Prostate gland (tissue), 2 donors: ENCODE measurements around the gene CFAP20DC. TPM values are rescaled to one million over a fixed set of nuclear protein-coding genes. Genes with fewer than 3 reads are reported as not detected.

Experiments used
- DNase-seq: peaks from one replicate; pipeline ENCODE4 v3.0.0-alpha.2; 2019; ENCODE audit warnings: low spot score
- H3K27ac ChIP-seq, 2 donors: fragments of 200-600 bp; sonication (generic); 2 replicates each; pipeline ENCODE4 v1.5.1; 2017 to 2019
- H3K27me3 ChIP-seq: fragments of 200-600 bp; sonication (generic); replicated peaks from 2 replicates; pipeline ENCODE4 v1.5.1; 2019; ENCODE audit not compliant: insufficient read depth
- H3K36me3 ChIP-seq, 2 donors: fragments of 200-600 bp; sonication (generic); 1 replicate in 1 of 2; 2 replicates in 1 of 2; pipeline versions ENCODE4 v1.5.1 to v1.8.1; 2017 to 2019
- H3K4me1 ChIP-seq: fragments of 200-600 bp; sonication (generic); replicated peaks from 2 replicates; pipeline ENCODE4 v1.5.1; 2019
- H3K4me3 ChIP-seq, 2 donors: fragments of 200-600 bp; sonication (generic); 2 replicates each; pipeline ENCODE4 v1.5.1; 2017 to 2019
- H3K9me3 ChIP-seq: fragments of 200-600 bp; sonication (generic); 2 replicates; pipeline ENCODE4 v1.5.1; 2017
- CTCF ChIP-seq, 4 experiments: fragments of 200-600 bp in 2 of 4; fragments of 450-650 bp in 2 of 4; sonication (generic) in 2 of 4; IDR thresholded peaks; 1 replicate in 3 of 4; 2 replicates in 1 of 4; pipeline ENCODE4 v1.5.1; 2016 to 2019; ENCODE audit warnings: antibody characterized with exemption in 4 of 4, mild to moderate bottlenecking in 2 of 4, moderate library complexity in 2 of 4
- POLR2A ChIP-seq: fragments of 450-650 bp; IDR thresholded peaks from one replicate; pipeline ENCODE4 v1.6.1; 2016; ENCODE audit warnings: antibody characterized with exemption, mild to moderate bottlenecking
- POLR2AphosphoS5 ChIP-seq: sonication (generic); formaldehyde crosslinking; IDR thresholded peaks from one replicate; pipeline ENCODE4 v1.6.1; 2017; ENCODE audit warnings: antibody characterized with exemption
- WGBS: methylation state at CpG from one replicate; pipeline ENCODE4 v1.1.5; 2018; 5-methylcytosine and 5-hydroxymethylcytosine counted together
- intact Hi-C: fragments of 100-400 bp; cut with DNase I; formaldehyde crosslinking; loops from one replicate; pipeline ENCODE4 v1.14.2; 2022
- total RNA-seq, 2 donors: library from RNA; depleted of rRNA; stranded (reverse); fragments of >200 nt; gene quantifications; one replicate each; pipeline ENCODE4 v1.1.0, GENCODE V29; 2016

CFAP20DC gene
- total RNA-seq, 2 donors from 2014 or later, result 0.36 to 8.3 TPM

DNA sequence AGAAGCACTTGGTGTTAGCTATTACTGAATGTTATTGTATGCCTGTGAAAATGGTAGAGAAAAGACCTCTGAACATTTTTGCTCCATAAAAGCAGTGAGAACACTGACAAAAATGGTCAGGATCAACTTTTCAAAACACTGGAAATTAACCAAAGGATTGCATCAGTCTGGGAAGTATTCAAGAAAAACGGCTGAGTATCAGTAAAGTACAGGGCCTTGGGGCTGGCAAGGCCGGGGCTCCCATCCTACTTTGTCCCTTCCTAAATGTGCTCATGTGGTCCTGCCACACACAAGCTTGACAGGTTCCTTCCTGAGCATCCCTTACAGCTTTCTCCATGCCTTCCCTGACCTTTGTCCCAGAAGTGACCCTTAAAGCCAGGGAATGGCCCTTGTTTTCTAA is 84.0 kb downstream of the CFAP20DC start:
- Histone ChIP-seq H3K4me3 (no peak overlapping the region), H3K9me3 (no peaks in the 10 kb centered on the region), H3K4me1 (no peaks in the 10 kb centered on the region), H3K27ac (no peak overlapping the region), H3K27me3 (no peaks in the 10 kb centered on the region), H3K36me3 (no peaks in the 10 kb centered on the region)
- no peak for DNase-seq
- WGBS, result 50% methylated on average over 2 of the region's 2 CpGs
- intact Hi-C loops, result no loop called here
- TF ChIP-seq CTCF (IDR thresholded peaks at IDR 0.05) (no peak), POLR2A (no peak), POLR2AphosphoS5 (no peak)

DNA sequence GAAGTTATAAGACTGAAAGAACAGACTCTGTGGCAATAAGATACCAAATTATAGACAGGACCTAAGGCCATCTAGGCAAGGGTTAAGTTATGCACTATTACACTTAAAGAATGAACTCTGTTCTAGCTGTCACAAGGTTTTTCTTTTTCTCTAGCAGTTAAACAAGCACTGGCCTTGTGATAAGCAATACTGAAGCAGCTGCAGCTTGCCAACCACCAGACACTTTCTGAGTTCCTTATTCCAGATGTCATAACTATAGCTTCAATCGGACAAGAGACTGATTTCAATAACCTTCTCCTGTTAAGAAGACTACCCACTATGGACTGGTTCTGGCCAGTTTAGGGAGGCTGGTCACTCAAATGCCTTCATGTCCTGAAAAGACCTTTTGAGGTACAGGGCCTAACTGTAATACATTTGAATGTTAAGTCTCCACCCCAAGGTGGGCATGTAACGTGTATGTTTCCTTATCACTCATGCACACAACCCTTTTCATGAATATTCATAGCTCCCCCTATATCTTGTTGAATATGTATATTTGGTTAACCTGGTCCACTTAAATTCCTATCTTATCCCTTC is 85.8 kb downstream of the CFAP20DC start:
- Histone ChIP-seq H3K36me3 (no peaks in the 10 kb centered on the region), H3K4me3 (no peak overlapping the region), H3K4me1 (no peaks in the 10 kb centered on the region), H3K27me3 (no peaks in the 10 kb centered on the region), H3K9me3 (no peaks in the 10 kb centered on the region), H3K27ac (no peak overlapping the region)
- intact Hi-C loops, result no loop called here
- DNase-seq, result no peak
- TF ChIP-seq POLR2AphosphoS5 (no peak), CTCF (IDR thresholded peaks at IDR 0.05) (no peak), POLR2A (no peak)
- 84% methylated on average over 2 of the region's 2 CpGs for WGBS

DNA sequence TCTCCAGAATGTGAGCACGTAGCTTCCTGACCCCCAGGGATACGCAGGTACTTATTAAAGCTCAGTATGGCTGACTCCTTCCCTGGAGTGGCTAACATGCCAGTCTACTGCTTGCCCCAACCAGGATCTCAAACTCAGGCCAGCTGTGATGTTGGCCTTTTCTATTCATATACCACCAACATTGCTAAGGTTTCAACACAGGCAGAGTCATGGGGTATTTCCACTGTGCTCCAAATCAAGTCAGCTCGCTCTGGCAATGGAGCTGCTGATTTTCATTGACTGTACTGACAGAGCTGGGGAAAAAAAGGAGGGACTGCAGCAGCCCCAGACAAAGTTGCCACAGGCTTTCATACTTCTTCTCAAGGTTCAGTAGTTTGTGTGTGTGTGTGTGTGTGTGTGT is 87.0 kb downstream of the CFAP20DC start:
- no peak overlapping the region for H3K4me3 ChIP-seq
- H3K27ac ChIP-seq, result no peak overlapping the region
- WGBS, result 98% methylated on average over 3 of the region's 3 CpGs
- no peaks in the 10 kb centered on the region for H3K9me3 ChIP-seq
- no peak for DNase-seq
- H3K27me3 ChIP-seq, result no peaks in the 10 kb centered on the region
- intact Hi-C loops, result no loop called here
- no peaks in the 10 kb centered on the region for H3K36me3 ChIP-seq
- TF ChIP-seq CTCF (IDR thresholded peaks at IDR 0.05) (no peak), POLR2AphosphoS5 (no peak), POLR2A (no peak)
- no peaks in the 10 kb centered on the region for H3K4me1 ChIP-seq

- WGBS, result 86% methylated on average over 2 of the region's 2 CpGs
- intact Hi-C loops, result no loop called here
- Histone ChIP-seq H3K27ac (no peak overlapping the region), H3K27me3 (no peaks in the 10 kb centered on the region), H3K4me1 (no peaks in the 10 kb centered on the region), H3K4me3 (no peak overlapping the region), H3K36me3 (no peaks in the 10 kb centered on the region), H3K9me3 (no peaks in the 10 kb centered on the region)
- TF ChIP-seq POLR2A (no peak), POLR2AphosphoS5 (no peak), CTCF (IDR thresholded peaks at IDR 0.05) (no peak)
- no peak for DNase-seq
These were observed 87.7 kb downstream of the CFAP20DC start for GRCh38 chr3:58962040-58962651.

DNA sequence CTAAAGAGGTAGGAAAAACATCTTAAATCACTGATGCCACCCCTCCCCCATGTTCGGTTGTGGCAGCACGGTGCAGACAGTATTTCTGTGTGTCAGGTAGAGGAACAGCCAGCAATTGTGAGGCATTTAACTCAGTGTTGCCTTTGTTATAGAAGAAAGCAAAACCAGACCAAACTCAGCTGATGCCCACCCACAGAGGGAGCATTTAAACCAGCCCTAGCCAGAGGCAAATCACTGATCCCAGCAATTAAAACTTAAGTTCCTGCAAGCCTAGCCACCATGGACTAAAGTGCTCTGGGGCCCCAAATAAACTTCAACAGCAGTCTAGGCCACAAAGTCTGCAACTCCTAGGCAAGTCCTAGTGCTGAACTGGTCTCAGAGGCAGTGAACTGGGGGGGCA is 94.5 kb downstream of the CFAP20DC start:
- WGBS, result 34% methylated on average over 2 of the region's 2 CpGs
- no peak overlapping the region for H3K4me3 ChIP-seq

More for the DNA sequence above, 94.5 kb downstream of the CFAP20DC start:
- Histone ChIP-seq H3K27ac (no peak overlapping the region), H3K4me1 (no peaks in the 10 kb centered on the region), H3K9me3 (no peaks in the 10 kb centered on the region), H3K36me3 (no peaks in the 10 kb centered on the region), H3K27me3 (no peaks in the 10 kb centered on the region)
- no peak for DNase-seq
- TF ChIP-seq POLR2A, result no peak
- no peak for TF ChIP-seq POLR2AphosphoS5
- TF ChIP-seq CTCF (IDR thresholded peaks at IDR 0.05), result no peak
- intact Hi-C loops, result no loop called here
